BJ (cell line): ENCODE data around the gene WFDC10A. TPM values are rescaled to one million over a fixed set of nuclear protein-coding genes. Genes with fewer than 3 reads are reported as not detected.
"Not testable (repeated sequence)": the region's sequence is repeated elsewhere in the genome, so short reads cannot be mapped to it uniquely, and the experiment has no call there.

Experiments
- CTCF ChIA-PET: fragments of 350-600 bp; formaldehyde crosslinking; extraction: SDS; loops from one replicate; lab custom pipeline; 2021; ENCODE audit warnings: antibody characterized with exemption, inconsistent platforms; lab: Yijun Ruan, JAX
- POLR2A ChIA-PET: fragments of 300-600 bp; sonication (Branson Sonifier 250); formaldehyde crosslinking; extraction: SDS; loops from one replicate; lab custom pipeline; 2021; ENCODE audit warnings: antibody characterized with exemption; lab: Charles Lee
- DNase-seq: peaks from one replicate; pipeline ENCODE4 v3.0.0-alpha.2; 2011; ENCODE audit warnings: low read depth
- H3K27me3 ChIP-seq: 2 replicates; pipeline ENCODE4 v1.6.0; 2011; ENCODE audit warnings: low read length; ENCODE audit not compliant: control insufficient read depth, insufficient read depth
- H3K36me3 ChIP-seq: 2 replicates; pipeline ENCODE4 v1.5.1; 2011; ENCODE audit warnings: low read length; ENCODE audit not compliant: control insufficient read depth, insufficient read depth
- H3K4me3 ChIP-seq: 2 replicates; pipeline ENCODE4 v1.5.1; 2011; ENCODE audit warnings: low read depth, mild to moderate bottlenecking, control low read depth, low read length
- CTCF ChIP-seq: IDR thresholded peaks from 2 replicates; pipeline ENCODE4 v1.5.1; 2011; ENCODE audit warnings: low read depth, mild to moderate bottlenecking, control low read depth, inconsistent platforms, low read length, moderate library complexity; ENCODE audit not compliant: insufficient read depth
- polyA plus RNA-seq: library from polyadenylated mRNA; depleted of rRNA; stranded (reverse); fragments of >200 nt; gene quantifications from 2 replicates; pipeline ENCODE4 v1.2.3, GENCODE V29; 2011

The WFDC10A gene
- polyA plus RNA-seq, 1 experiment: not detected

- ChIA-PET CTCF (no interaction called here), POLR2A (no interaction called here)
- no peak for DNase-seq
- H3K4me3 ChIP-seq: no peak overlapping the region
- H3K36me3 ChIP-seq: no peaks in the 10 kb centered on the region
- no peak for TF ChIP-seq CTCF
- no peaks in the 10 kb centered on the region; the same call in 1 of the 2 replicates for H3K27me3 ChIP-seq
Measured at GRCh38 chr20:45646875-45647274, 17.3 kb downstream of the WFDC10A start.

GRCh38 chr20:45647441-45648050 lies 18.0 kb downstream of the WFDC10A start:
- CTCF ChIA-PET: interaction anchor here (0.6 to 1.3 kb wide), 2 partner anchors 122 to 124 kb away, joined by 3 read pairs; no protein-coding TSS in a partner anchor
- Histone ChIP-seq H3K4me3 (no peak overlapping the region), H3K27me3 (no peaks in the 10 kb centered on the region; the same call in 1 of the 2 replicates), H3K36me3 (no peaks in the 10 kb centered on the region)
- no peak for TF ChIP-seq CTCF
- POLR2A ChIA-PET: no interaction called here
- no peak for DNase-seq

GRCh38 chr20:45649312-45649863 lies 19.8 kb downstream of the WFDC10A start:
- CTCF ChIA-PET: interaction anchor here (1.1 kb wide), 1 partner anchor 10 kb away, joined by 4 read pairs; no protein-coding TSS in a partner anchor
- Histone ChIP-seq H3K27me3 (no peaks in the 10 kb centered on the region; the same call in 1 of the 2 replicates), H3K36me3 (no peaks in the 10 kb centered on the region), H3K4me3 (no peak overlapping the region)
- TF ChIP-seq CTCF: no peak
- no peak for DNase-seq
- POLR2A ChIA-PET: no interaction called here

GRCh38 chr20:45651726-45652125 lies 22.2 kb downstream of the WFDC10A start:
- POLR2A ChIA-PET, DNase-seq, H3K27me3 ChIP-seq, CTCF ChIA-PET, H3K4me3 ChIP-seq, H3K36me3 ChIP-seq: not testable (repeated sequence)

- H3K36me3 ChIP-seq, POLR2A ChIA-PET, CTCF ChIA-PET, H3K4me3 ChIP-seq, DNase-seq, H3K27me3 ChIP-seq: not testable (repeated sequence)
Measured at GRCh38 chr20:45657038-45657437, 27.5 kb downstream of the WFDC10A start.

GRCh38 chr20:45670139-45670538 lies 40.6 kb downstream of the WFDC10A start, which contains the start of gene WFDC11:
WFDC11 (minus strand) TSS chr20:45670239; CDS start chr20:45650600, 19,639 bp downstream.
- ChIA-PET POLR2A (no interaction called here), CTCF (interaction anchor here (0.6 kb wide), 2 partner anchors 32 to 83 kb away, joined by 3 to 4 read pairs; no protein-coding TSS in a partner anchor)
- no peaks in the 10 kb centered on the region for H3K27me3 ChIP-seq

More at GRCh38 chr20:45670139-45670538, 40.6 kb downstream of the WFDC10A start, which contains the start of gene WFDC11:
- no peak for DNase-seq
- TF ChIP-seq CTCF: no peak
- Histone ChIP-seq H3K4me3 (no peak within 1 kb of the TSS), H3K36me3 (no peaks in the 10 kb centered on the region)
